Activated B cell treated with CpG ODN at 0.5 μM for 24 hours (primary cell): ENCODE data around the gene SPEF2. TPM values are rescaled to one million over a fixed set of nuclear protein-coding genes. Genes with fewer than 3 reads are reported as not detected.

ENCODE experiments used
- ATAC-seq: fragments of 200-7000 bp; cut with Tn5 transposase; one replicate; pipeline ENCODE4 v1.10.0; 2021; ENCODE audit warnings: low read depth, mild to moderate bottlenecking, moderate library complexity
- CTCF ChIA-PET: fragments of 350-600 bp; sonication (Branson Sonifier 250); formaldehyde crosslinking; loops from one replicate; lab custom pipeline; 2021; ENCODE audit warnings: antibody characterized with exemption; lab: Charles Lee
- POLR2A ChIA-PET: fragments of 350-600 bp; sonication (Branson Sonifier 250); formaldehyde crosslinking; loops from one replicate; lab custom pipeline; 2021; ENCODE audit warnings: antibody characterized with exemption; lab: Charles Lee
- DNase-seq: peaks from one replicate; pipeline ENCODE4 v3.0.0; 2022
- H3K27ac Mint-ChIP-seq: one replicate; pipeline ENCODE4 v1.8.0; 2020; ENCODE audit warnings: mixed read lengths
- H3K27me3 Mint-ChIP-seq: one replicate; pipeline ENCODE4 v1.8.0; 2021; ENCODE audit warnings: mixed read lengths
- H3K36me3 Mint-ChIP-seq: one replicate; pipeline ENCODE4 v1.8.0; 2021; ENCODE audit warnings: low read depth, mixed read lengths
- H3K4me1 Mint-ChIP-seq: one replicate; pipeline ENCODE4 v1.8.0; 2021; ENCODE audit warnings: mixed read lengths
- H3K4me3 Mint-ChIP-seq: one replicate; pipeline ENCODE4 v1.8.0; 2020; ENCODE audit warnings: mild to moderate bottlenecking, mixed read lengths
- H3K9me3 Mint-ChIP-seq: one replicate; pipeline ENCODE4 v1.8.0; 2020; ENCODE audit warnings: mixed read lengths
- intact Hi-C: fragments of 100-400 bp; cut with micrococcal nuclease; formaldehyde crosslinking; loops from one replicate; pipeline ENCODE4 v1.15.1; 2024
- total RNA-seq: library from RNA; stranded (reverse); gene quantifications from 2 replicates; pipeline ENCODE4 v1.2.3, GENCODE V29; 2022
- TF ChIP-seq, protein P1 (sequence below): fragments of 200-600 bp; IDR thresholded peaks from one replicate; pipeline ENCODE4 v1.8.0; 2022; ENCODE audit warnings: antibody characterized with exemption, mild to moderate bottlenecking

Gene SPEF2
- total RNA-seq, 1 donor from 2014 or later, result 2.4 TPM

GRCh38 chr5:35694481-35694880 lies 76.8 kb downstream of the SPEF2 start:
- H3K27me3 Mint-ChIP-seq, result no peaks in the 10 kb centered on the region
- DNase-seq, result no peak
- H3K4me3 Mint-ChIP-seq, result no peak overlapping the region
- H3K27ac Mint-ChIP-seq, result no peak overlapping the region
- H3K4me1 Mint-ChIP-seq, result no peaks in the 10 kb centered on the region
- POLR2A ChIA-PET, result no interaction called here
- H3K36me3 Mint-ChIP-seq, result no peaks in the 10 kb centered on the region
- no peaks in the 10 kb centered on the region for H3K9me3 Mint-ChIP-seq
- intact Hi-C loops, result no loop called here
- no peak for ATAC-seq
- TF ChIP-seq, protein P1, sequence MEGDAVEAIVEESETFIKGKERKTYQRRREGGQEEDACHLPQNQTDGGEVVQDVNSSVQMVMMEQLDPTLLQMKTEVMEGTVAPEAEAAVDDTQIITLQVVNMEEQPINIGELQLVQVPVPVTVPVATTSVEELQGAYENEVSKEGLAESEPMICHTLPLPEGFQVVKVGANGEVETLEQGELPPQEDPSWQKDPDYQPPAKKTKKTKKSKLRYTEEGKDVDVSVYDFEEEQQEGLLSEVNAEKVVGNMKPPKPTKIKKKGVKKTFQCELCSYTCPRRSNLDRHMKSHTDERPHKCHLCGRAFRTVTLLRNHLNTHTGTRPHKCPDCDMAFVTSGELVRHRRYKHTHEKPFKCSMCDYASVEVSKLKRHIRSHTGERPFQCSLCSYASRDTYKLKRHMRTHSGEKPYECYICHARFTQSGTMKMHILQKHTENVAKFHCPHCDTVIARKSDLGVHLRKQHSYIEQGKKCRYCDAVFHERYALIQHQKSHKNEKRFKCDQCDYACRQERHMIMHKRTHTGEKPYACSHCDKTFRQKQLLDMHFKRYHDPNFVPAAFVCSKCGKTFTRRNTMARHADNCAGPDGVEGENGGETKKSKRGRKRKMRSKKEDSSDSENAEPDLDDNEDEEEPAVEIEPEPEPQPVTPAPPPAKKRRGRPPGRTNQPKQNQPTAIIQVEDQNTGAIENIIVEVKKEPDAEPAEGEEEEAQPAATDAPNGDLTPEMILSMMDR, result no peak
- CTCF ChIA-PET, result no interaction called here

DNA sequence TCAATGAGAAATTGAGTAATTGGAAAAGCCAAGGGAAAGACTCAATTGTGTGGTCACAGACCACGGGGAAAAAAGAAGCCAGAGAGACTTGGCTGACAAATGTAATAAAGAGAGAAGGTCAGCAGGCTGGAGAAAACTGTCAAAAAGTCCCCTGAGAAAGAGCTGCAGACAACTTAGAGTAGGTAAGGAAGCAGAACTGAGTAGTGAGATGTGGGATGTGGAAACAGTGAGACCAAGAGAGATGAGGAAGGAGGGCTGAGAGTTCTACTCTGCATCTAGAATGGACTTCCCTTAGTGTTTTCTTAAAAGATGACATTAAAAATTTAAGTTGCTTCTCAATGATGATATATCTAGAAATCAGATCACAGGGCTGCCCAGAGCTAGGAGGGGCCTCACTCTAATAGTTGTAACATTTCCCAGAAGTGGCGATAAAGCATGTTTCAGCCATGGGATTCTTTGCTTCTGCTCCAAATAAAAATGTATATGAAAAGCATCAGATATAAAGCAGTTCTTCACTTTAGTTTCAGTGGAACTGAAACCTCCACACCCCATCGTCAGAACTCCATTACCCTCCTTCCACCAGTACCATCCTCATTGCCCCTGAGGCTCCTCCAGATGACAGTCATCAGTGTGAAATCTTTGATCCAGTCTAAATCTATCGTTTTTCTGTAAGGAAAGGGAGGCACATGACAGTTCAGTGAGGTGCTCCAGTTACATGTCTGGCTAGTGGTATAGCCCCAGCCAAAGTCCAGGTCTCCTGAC lies 80.6 kb downstream of the SPEF2 start:
- intact Hi-C loops, result no loop called here
- H3K4me3 Mint-ChIP-seq, result no peak overlapping the region
- H3K4me1 Mint-ChIP-seq, result no peaks in the 10 kb centered on the region
- H3K9me3 Mint-ChIP-seq, result no peaks in the 10 kb centered on the region
- no peaks in the 10 kb centered on the region for H3K27me3 Mint-ChIP-seq
- H3K27ac Mint-ChIP-seq, result no peak overlapping the region
- ChIA-PET POLR2A (no interaction called here), CTCF (no interaction called here)
- TF ChIP-seq, protein P1, result no peak
- no peak for DNase-seq
- ATAC-seq, result no peak
- H3K36me3 Mint-ChIP-seq, result no peaks in the 10 kb centered on the region

GRCh38 chr5:35707659-35708058 lies 90.0 kb downstream of the SPEF2 start:
- no peaks in the 10 kb centered on the region for H3K27me3 Mint-ChIP-seq
- H3K4me1 Mint-ChIP-seq, result no peaks in the 10 kb centered on the region
- CTCF ChIA-PET, result no interaction called here
- TF ChIP-seq, protein P1, result no peak
- no peaks in the 10 kb centered on the region for H3K9me3 Mint-ChIP-seq
- POLR2A ChIA-PET, result no interaction called here
- H3K27ac Mint-ChIP-seq, result no peak overlapping the region
- no peak overlapping the region for H3K4me3 Mint-ChIP-seq
- DNase-seq (no peak), ATAC-seq (no peak)
- intact Hi-C loops, result no loop called here
- H3K36me3 Mint-ChIP-seq, result no peaks in the 10 kb centered on the region

GRCh38 chr5:35709688-35710087 lies 92.0 kb downstream of the SPEF2 start:
- Mint-ChIP-seq H3K27me3 (no peaks in the 10 kb centered on the region), H3K4me1 (no peaks in the 10 kb centered on the region), H3K4me3 (no peak overlapping the region), H3K27ac (no peak overlapping the region), H3K9me3 (no peaks in the 10 kb centered on the region), H3K36me3 (no peaks in the 10 kb centered on the region)
- no peak for DNase-seq
- TF ChIP-seq, protein P1, result no peak
- no peak for ATAC-seq
- CTCF ChIA-PET, result no interaction called here
- intact Hi-C loops, result no loop called here
- POLR2A ChIA-PET, result no interaction called here

- no peaks in the 10 kb centered on the region for H3K4me1 Mint-ChIP-seq
- no peak overlapping the region for H3K27ac Mint-ChIP-seq
- TF ChIP-seq, protein P1, result no peak
- intact Hi-C loops, result no loop called here
- H3K9me3 Mint-ChIP-seq, result no peaks in the 10 kb centered on the region
- no peak overlapping the region for H3K4me3 Mint-ChIP-seq
- no peak for ATAC-seq
- H3K36me3 Mint-ChIP-seq, result no peaks in the 10 kb centered on the region
- H3K27me3 Mint-ChIP-seq, result no peaks in the 10 kb centered on the region
- no peak for DNase-seq
- ChIA-PET CTCF (no interaction called here), POLR2A (no interaction called here)
Observed at GRCh38 chr5:35717718-35718117, 100.1 kb downstream of the SPEF2 start.
